CD4-positive, alpha-beta T cell treated with Interleukin-1 beta for 1 hour (primary cell): ENCODE results near the gene IFNAR2.
"Not testable (repeated sequence)": the region's sequence is repeated elsewhere in the genome, so short reads cannot be mapped to it uniquely, and the experiment has no call there.

Experiments used
- DNase-seq, 2 donors: peaks; one replicate each; pipeline ENCODE4 v3.0.0-alpha.2; 2020 to 2022

Gene IFNAR2

DNA sequence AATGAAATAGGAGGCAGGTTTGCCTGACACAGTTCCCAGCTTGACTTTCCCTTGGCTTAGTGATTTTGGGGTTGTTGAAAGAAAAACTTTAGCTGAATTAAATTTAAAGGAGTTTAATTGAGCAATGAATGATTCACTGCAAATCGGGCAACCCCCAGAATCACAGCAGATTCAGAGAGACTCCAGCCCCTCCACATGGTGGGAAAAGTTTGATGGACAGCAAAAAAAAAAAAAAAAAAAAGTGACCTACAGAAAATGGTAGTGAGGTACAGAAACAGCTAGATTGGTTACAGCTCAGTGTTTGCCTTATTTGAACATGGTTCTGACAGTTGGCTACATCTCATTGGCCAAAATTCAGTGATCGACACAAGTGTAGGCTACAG is 12.6 kb upstream of the IFNAR2 start:
- no peak for DNase-seq

DNA sequence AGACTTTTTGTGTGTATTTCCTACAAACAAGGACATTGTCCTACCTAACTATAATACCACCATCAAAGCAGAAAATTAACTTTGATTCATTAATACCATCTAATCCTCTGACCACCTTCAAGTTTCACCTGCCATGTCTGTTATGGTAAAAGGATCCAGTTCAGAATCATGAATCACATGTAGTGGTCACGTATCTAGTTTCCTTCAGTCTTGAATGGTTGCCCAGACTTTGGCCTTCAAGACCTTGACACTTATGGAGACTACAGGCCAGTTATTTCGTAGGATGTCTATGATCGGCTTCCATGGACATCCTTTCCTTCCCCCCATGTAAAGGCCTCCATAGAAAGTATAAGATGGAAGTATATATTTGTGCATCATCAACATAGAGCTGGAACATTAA is 10.4 kb upstream of the IFNAR2 start:
- DNase-seq = no peak

DNA sequence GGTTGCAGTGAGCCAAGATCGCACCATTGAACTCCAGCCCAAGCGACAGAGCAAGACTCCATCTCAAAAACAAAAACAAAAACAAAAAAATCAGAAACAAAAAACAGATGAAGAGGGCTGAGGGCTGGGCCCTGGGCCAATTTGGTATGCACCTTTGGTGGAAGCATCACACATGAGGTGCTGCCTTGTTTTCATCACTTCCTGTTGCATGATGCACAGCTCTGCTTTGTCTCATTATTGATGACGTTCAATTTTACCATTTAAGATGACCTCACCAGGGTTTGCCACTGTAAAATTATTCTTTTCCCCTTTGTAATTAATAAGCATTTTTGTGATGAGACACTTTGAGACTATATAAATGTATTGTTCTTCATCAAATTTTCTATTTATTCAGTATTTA is 9.8 kb upstream of the IFNAR2 start:
- DNase-seq = no peak

DNA sequence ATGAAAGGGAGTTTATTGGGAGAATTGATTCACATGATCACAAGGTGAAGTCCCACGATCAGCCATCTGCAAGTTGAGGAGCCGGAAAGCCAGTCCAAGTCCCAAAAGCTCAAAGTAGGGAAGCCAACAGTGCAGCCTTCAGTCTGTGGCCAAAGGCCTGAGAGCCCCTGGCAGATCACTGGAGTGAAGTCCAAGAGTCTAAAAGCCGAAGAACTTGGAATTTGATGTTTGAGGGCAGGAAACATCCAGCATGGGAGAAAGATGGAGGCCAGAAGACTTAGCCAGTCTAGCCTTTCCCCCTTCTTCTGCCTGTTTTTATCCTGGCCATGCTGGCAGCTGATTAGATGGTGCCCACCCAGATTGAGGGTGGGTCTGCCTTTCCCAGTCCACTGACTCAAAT is 4.4 kb upstream of the IFNAR2 start:
- DNase-seq = not testable (repeated sequence)

DNA sequence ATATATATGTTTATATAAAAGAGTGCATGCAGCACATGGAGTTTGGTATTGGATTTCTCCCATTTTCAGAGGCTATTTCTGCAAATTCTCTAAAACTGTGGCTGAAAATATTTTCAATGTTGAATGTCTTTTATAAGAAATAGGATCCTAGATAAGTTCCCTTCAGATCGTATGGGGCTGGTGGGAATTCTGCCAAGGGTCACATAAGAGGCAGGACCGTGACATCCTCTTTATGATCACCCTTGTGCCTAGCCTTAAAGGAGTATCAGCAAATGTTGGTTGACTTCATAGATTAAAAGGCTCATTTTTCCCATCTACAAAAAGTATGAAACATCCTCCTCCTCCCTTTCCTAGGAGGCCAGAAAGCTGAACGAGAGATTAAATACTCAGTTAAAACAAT is 1.3 kb upstream of the IFNAR2 start:
- DNase-seq = no peak

DNA sequence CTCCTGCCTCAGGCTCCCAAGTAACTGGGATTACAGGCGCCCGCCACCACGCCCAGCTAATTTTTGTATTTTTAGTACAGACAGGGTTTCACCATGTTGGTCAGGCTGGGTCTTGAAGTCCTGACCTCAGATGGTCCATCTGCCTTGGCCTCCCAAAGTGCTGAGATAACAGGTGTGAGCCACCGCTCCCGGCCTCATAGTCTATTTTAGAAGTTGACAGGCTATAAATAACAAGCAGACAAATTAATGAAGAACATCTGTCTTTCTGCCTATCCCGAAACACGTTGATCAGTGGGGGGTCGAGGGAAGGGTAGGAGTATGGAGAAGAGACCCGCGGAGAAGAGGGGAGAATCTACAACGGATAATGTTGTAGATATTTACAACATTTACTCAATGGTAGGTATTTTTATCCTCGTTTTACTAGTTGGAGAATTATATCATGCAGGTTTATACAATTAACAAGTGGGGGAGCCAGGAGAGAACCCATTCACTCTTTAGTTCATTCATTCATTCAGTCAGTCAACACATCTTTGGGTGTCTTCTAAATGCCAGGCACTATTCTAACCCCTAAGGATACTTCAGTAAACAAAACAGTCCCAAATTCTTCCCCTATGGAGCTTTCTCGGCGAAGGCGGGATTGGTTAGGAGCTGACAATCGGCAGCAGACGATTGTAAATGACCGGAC is 497 bp upstream of the IFNAR2 start:
- DNase-seq = no peak

DNA sequence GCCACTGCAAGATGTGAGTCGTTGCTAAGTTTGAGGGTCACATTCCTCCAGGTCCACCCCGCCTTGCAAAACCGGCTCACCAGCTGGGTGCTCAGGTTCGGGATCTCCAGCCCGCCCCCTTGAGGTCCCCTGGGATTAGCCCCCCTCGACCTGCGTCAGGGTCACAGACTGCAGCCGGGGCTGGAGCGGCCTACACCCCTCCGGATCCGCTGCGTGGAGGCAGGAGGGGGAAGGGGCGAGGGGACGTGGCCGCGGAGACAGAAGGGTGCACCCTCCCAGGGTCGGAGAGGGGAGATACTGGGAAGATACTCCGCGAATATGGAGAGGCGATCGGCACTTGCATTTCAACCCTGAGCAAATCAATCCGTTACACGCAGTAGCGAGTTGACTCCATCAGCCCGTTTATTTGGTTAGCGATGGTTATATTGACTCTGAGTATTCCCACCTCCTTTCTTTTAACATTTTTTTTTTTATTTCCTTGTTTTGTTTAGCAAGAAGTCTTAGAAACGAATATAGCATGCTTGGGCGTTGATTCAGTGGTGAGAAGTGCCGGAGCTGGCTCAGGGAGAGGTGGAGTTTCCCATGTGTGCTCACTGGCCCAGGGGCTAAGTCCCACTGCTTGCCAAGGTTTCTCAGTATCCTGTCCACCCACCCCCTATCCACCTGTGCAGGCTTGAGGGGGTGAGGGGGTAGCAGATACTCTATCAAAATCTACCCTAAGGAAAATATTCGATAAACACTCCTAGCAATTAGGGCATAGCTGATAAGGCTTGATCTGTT is 997 bp downstream of the IFNAR2 start:
- peak; percentile 48 to 62 for DNase-seq

DNA sequence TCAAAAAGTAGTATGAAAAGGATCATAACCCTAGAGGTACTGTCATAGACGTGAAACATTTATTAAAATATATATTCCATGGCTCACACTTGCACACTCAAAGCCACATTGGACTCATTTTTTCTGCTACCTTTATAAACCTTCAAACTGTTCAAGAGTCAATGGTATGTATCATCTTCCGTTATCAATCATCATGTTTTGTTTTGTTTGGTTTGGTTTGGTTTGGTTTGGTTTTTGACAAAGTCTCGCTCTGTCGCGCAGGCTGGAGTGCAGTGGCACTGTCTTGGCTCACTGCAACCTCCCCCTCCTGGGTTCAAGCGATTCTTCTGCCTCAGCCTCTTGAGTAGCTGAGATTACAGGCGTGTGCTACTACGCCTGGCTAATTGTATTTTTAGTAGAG is 1.8 kb downstream of the IFNAR2 start:
- DNase-seq = no peak

DNA sequence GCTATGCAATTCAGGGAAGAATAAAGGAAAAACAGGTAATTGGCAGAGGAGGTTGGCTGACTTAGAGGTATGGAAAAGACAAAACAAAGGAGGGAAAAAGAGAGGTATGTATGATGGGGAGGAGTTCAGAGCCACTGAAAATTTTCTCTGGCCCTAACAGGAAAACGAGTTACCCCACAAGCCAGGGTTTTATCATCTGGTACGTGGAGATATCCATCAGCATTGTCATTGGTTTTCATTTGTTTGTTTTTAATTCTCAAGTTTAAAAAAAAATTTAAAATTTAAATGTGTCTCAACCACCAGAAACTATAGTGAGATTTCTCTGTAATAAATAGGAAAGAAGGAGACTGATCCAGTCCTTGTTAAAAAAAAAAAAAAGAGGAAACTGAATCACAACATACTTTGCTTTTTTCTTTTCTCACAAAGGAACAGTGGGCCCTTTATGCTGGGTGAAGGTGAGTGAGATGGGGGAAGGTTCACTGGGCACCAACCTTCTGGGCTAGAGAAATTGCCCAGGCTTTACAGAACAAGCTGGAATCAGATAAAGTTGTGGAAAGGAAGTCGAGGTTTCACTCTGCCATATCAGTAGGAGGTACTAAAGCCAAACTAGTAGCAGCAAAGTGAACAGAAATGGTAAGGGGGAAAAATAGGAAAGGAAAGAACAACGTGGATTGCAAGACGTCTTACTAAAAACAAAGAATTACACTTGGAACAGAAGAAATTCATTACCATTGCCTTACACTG is 2.7 kb downstream of the IFNAR2 start:
- no peak for DNase-seq

DNA sequence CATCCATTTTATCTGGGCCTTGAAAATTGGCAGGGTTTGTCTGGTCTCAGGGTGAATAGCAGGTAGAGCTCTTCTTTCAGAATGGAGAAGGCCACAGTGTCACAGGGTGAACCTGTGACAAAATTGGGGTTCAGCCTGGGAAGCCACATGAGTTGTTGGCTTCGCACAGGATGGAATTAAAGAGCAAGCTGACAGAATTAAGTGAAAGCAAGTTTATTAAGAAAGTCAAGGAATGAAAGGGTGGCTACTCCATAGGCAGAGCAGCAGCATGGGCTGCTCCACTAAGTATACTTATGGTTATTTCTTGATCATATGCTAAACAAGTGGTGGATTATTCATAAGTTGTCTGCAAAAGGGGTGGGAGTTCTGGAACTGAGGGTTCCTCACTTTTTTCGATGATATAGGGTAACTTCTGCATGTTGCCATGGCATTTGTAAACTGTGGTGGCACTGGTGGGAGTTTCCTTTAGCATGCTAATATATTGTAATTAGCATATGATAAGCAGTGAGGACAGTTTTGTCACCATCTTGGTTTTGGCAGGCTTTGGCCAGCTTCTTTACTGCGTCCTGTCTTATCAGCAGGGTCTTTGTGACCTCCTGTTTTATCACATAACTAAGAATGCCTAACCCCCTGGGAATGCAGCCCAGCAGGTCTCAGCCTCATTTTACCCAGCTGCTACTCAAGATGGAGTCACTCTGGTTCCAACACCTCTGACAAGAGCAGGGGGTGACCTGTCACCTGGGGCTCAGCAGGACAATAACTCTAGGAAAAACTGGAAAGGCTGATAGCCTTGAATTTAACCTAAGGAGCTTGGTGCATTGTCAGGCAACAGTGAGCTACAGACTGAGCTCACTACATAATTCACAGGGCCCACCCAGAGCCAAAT is 5.1 kb downstream of the IFNAR2 start:
- DNase-seq = no peak

DNA sequence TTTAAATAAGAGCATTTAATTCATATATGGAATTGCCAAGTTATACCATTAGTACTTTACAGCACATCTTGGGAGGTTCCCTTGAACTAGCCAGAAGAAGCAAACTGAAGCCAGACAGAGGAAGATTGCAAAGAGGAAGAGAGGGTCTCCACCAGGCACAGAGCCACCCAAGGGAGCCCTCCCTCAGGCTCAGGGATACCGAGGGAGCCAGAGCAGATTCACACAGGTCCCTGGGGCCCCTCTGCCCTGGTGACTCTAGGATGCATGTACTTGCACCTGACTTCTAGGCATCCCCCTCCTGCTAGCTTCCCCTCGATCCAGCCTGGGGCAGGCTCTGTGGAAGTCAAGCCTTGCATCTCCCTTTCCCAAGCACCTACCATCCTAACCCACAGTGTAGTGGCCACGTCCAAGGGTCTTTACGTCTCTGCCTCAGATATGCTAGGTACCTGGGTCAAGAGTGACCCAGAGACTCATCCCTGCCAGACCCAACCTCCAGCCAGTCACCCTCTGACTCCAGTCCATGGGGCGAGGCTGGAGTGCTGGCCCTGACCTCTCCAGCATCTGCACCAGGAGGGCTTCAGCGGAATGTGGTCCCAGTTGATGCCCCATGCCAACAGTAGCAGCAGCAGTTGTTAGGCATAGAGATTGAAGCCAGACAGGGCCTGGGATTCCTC is 6.4 kb downstream of the IFNAR2 start:
- no peak for DNase-seq

DNA sequence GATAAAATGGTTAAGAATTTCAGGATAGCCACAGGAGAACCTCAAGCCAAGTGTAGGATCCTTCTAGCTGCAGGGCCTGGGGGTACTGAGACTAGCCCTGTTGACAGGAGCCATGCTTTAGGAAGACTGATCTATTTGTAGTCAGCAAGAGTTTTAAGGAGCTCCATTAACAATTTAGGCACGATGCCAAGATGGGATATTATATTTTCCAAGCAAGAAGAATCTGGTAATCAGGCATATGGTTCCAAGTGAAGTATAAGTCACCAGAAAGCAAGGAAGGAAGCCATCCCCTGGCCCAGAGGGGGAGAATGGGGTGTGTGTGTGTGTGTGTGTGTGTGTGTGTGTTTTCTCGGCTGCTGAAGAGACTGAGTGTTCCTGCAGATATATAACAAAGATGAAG is 7.0 kb downstream of the IFNAR2 start:
- DNase-seq = no peak

DNA sequence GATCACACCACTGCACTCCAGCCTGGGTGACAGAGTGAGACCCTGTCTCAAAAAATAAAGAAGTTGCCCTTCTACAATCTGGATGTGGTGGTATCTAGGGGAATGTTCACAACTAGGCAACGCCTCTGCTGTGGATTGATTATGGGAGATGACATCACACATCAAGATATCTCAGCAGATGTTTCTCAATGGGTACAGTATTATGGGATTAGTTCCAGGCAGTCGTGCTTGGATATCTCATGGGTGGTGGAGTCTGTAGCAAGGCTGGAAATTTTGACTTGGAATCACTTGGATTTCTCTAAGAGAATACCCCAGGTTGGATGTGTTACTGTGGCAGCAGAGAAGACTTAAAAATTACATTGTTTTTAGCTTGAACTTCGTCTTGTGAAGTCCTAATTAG is 7.7 kb downstream of the IFNAR2 start:
- no peak for DNase-seq

DNA sequence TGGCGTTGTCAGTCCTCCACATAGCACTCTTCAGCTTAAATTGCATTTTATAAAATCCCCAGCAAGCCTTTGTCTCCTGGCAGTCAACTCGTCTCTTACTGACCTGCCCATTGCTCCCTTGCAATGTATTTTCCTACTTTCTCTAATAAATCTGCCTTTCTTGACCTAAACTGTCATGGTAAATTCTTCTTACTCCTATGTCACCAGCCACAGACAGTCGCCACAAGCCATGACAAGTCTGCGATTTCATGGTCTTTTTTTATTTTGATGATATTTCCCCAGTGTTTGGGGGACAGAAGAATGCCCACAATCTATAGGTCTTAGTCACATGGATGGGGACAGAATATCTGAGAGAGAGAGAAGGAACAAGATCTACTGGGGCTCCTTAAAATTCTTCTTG is 8.4 kb downstream of the IFNAR2 start:
- DNase-seq = no peak

DNA sequence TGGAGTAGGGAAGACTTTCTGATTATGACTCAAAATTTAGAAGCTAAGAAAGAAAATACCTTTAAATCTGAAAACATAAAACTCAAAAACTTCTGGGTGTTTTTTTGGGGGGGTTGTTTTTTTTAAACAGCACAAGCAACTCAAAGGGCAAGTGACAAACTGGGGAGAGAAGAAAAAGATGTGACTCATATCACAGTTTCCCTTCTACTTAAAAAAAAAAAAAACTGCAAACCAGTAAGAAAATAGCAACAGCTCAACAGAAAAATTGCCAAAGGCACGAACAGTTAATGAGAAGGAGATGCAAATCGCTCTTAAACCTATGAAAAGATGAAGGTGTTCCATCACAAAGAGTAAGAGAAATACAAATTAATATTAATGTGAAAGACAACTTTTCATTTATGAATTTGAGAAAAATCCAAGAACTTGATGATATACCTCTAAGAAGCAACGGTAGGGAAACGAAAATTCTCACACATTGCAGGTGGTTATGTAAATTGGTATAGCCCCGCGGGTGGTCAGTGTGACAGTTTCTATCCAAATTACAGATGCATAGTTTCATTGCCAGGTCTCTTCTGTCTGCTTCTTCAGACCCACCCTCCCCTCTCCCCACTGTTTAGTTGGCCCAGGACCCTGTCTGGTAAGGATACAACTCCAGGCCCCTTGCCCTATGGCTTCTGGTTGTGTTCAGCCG is 9.0 kb downstream of the IFNAR2 start:
- DNase-seq = peak in 1 of 2 donors; percentile 45

DNA sequence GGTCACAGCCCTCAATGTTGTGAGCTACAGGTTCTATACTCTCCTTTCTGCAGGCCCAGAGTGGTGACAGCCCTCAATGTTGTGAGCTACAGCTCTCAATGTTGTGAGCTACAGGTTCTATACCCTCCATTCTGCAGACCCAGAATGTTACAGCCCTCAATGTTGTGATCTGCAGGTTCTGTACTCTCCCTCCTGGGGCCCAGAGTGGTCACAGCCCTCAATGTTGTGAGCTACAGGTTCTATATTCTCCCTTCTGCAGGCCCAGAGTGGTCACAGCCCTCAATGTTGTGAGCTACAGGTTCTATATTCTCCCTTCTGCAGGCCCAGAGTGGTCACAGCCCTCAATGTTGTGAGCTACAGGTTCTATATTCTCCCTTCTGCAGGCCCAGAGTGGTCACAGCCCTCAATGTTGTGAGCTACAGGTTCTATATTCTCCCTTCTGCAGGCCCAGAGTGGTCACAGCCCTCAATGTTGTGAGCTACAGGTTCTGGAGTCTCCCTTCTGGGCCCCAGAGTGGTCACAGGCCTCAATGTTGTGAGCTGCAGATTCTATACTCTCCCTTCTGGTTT is 9.9 kb downstream of the IFNAR2 start:
- not testable (repeated sequence) for DNase-seq

DNA sequence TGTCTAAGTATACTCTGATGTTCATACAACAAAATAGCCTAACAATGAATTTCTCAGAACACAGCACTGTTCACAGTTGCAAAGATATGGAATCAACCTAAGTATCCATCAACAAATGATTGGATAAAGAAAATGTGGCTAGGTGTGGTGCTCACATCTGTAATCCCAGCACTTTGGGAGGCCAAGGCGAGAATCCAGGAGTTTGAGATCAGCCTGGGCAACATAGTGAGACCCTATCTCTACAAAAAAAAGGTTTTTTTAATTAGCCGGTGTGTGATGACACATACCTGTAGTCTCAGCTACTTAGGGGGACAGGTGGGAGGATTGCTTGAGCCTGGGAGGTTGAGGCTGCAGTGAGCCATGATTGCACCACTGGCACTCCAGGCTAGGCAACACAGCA is 10.7 kb downstream of the IFNAR2 start:
- no peak for DNase-seq

DNA sequence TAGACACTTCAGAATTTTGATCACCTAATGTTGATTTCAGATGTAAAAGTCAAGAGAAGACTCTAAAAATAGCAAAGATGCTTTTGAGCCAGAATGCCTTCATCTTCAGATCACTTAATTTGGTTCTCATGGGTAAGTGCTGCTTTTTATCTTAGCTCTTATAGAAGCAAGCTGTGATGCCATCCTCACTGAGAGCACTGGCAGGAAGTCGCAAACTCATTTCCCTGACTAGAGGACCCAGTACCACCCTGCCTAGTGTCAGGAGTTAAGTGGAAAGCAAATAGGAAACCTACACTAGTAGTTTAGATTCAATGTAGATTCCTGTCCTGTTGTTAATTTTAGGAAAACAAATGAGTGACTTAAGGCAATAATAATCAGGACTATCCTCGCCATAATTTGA is 12.1 kb downstream of the IFNAR2 start:
- no peak for DNase-seq

DNA sequence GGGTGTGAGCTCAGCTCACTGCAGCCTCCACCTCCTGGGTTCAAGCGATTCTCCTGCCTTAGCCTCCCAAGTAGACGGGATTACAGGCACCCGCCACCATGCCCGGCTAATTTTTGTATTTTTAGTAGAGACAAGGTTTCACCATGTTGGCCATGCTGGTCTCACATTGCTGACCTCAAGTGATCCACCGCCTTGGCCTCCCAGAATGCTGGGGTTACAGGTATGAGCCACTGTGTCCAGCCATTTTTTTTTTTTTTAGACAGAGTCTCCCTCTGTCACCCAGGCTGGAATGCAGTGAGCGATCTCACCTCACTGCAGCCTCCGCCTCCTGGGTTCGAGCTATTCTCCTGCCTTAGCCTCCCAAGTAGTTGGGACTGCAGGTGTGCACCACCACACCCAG is 13.1 kb downstream of the IFNAR2 start:
- DNase-seq = not testable (repeated sequence)

DNA sequence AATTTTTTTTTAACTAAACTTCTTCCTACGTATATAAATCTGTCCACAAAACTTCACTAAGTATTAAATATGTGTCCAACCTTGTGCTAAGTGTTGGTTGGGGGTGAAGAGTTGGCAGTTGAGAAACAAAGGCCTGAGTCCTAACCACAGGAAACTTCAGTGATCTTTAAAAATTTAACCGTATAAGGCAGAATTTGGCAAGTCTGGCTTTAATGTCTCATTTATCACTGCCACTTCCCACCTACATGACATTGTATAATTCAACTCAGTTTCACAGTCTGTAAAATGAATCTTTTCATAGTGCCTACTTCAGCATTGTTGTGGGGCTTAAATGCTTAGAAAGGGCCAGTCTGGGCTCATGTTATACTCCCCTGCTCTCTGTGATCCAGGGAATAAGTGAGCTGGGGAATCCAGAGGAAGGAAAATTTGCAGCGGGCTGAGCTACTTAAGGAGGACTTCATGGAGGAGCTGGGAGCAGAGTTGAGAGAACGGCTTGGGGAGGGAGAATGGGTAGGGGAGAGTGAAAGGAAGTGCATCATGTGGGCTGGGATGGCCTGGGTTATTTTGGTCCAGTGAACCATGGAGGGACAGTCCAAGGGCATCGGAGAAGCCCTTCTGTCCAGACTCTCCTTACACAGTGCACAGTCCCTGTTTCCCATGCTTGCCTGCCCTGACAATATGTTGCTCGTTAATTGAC is 14.5 kb downstream of the IFNAR2 start:
- no peak for DNase-seq

DNA sequence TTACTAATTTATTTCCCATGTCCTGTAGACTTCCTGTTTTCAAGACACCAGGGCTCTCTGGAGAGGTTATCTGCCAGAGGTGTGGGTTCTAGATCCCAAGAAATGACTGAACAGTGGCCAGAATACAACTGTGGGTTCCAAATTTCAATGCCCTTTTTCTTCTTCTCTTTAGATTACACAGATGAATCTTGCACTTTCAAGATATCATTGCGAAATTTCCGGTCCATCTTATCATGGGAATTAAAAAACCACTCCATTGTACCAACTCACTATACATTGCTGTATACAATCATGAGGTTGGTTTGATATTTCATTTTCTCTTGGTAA is 15.0 kb downstream of the IFNAR2 start:
- DNase-seq = no peak
